Hepatocyte (in vitro differentiated cells): Measurements from ENCODE around the gene DAAM1. TPM values are rescaled to one million over a fixed set of nuclear protein-coding genes. Genes with fewer than 3 reads are reported as not detected.

Experiments used
- DNase-seq: peaks from one replicate; pipeline ENCODE4 v3.0.0-alpha.2; 2016; ENCODE audit warnings: low spot score
- H2AFZ ChIP-seq: fragments of 200-600 bp; sonication (generic); 2 replicates; pipeline ENCODE4 v1.6.0; 2016; ENCODE audit warnings: antibody characterized with exemption, mild to moderate bottlenecking
- H3K27ac ChIP-seq: fragments of 200-600 bp; sonication (generic); 2 replicates; pipeline ENCODE4 v1.5.1; 2016; ENCODE audit warnings: mild to moderate bottlenecking
- H3K27me3 ChIP-seq: fragments of 200-600 bp; sonication (generic); 2 replicates; pipeline ENCODE4 v1.6.1; 2016
- H3K36me3 ChIP-seq: fragments of 200-600 bp; sonication (generic); replicated peaks from 2 replicates; pipeline ENCODE4 v1.5.1; 2016; ENCODE audit warnings: low read depth; ENCODE audit not compliant: insufficient read depth
- H3K4me1 ChIP-seq: fragments of 200-600 bp; sonication (generic); 2 replicates; pipeline ENCODE4 v1.5.1; 2016; ENCODE audit warnings: mild to moderate bottlenecking, moderate library complexity; ENCODE audit not compliant: insufficient read depth
- H3K4me2 ChIP-seq: fragments of 200-600 bp; sonication (generic); 2 replicates; pipeline ENCODE4 v1.6.0; 2016
- H3K4me3 ChIP-seq: fragments of 200-600 bp; sonication (generic); 2 replicates; pipeline ENCODE4 v1.5.1; 2016; ENCODE audit warnings: mild to moderate bottlenecking
- H3K79me2 ChIP-seq: fragments of 200-600 bp; sonication (generic); 2 replicates; pipeline ENCODE4 v1.6.0; 2017; ENCODE audit warnings: mild to moderate bottlenecking
- H3K9me2 ChIP-seq: fragments of 200-600 bp; sonication (generic); replicated peaks from 2 replicates; pipeline ENCODE4 v1.6.0; 2017; ENCODE audit warnings: mild to moderate bottlenecking; ENCODE audit not compliant: insufficient read depth
- H3K9me3 ChIP-seq: fragments of 200-600 bp; sonication (generic); 2 replicates; pipeline ENCODE4 v1.5.1; 2016; ENCODE audit warnings: low read depth, mild to moderate bottlenecking
- H4K20me1 ChIP-seq: fragments of 200-600 bp; sonication (generic); 2 replicates; pipeline ENCODE4 v1.6.0; 2016; ENCODE audit warnings: mild to moderate bottlenecking; ENCODE audit not compliant: insufficient read depth, poor library complexity, severe bottlenecking
- CTCF ChIP-seq: fragments of 200-600 bp; sonication (generic); IDR thresholded peaks from 2 replicates; pipeline ENCODE4 v1.5.1; 2016; ENCODE audit warnings: antibody characterized with exemption, mild to moderate bottlenecking; ENCODE audit not compliant: poor library complexity
- EZH2 ChIP-seq: fragments of 200-600 bp; sonication (generic); IDR thresholded peaks from 2 replicates; pipeline ENCODE4 v1.6.1; 2016; ENCODE audit warnings: antibody characterized with exemption, mild to moderate bottlenecking, borderline replicate concordance
- EZH2phosphoT487 ChIP-seq: fragments of 200-600 bp; sonication (generic); IDR thresholded peaks from one replicate; pipeline ENCODE4 v1.6.1; 2018; ENCODE audit warnings: antibody characterized with exemption, mild to moderate bottlenecking, low read depth, moderate library complexity; ENCODE audit not compliant: unreplicated experiment, severe bottlenecking
- WGBS: methylation state at CpG from one replicate; pipeline ENCODE4 v1.1.6; 2016; ENCODE audit warnings: low lambda C conversion rate; ENCODE audit errors: missing lambda C conversion rate; 5-methylcytosine and 5-hydroxymethylcytosine counted together
- polyA plus RNA-seq: library from polyadenylated mRNA; unstranded; fragments of >200 nt; fragmentation: Nextera tagmentation; extraction: Ambion mirVana; gene quantifications from 2 replicates; pipeline ENCODE4 v1.2.1, GENCODE V29; 2016
- total RNA-seq: library from RNA; depleted of rRNA; stranded (reverse); fragments of >200 nt; gene quantifications from 2 replicates; pipeline ENCODE4 v1.2.3, GENCODE V29; 2014

Gene DAAM1
- total and polyA plus RNA-seq, 2 experiments from 2014 or later, result 21.6 to 23.7 TPM

GRCh38 chr14:59217011-59217410 lies 28.5 kb downstream of the DAAM1 start:
- DNase-seq, result no peak
- no peaks in the 10 kb centered on the region for H3K9me2 ChIP-seq
- H3K36me3 ChIP-seq, result no peaks in the 10 kb centered on the region
- H3K27ac ChIP-seq, result no peak overlapping the region
- no peaks in the 10 kb centered on the region for H3K9me3 ChIP-seq
- no peak overlapping the region for H2AFZ ChIP-seq
- TF ChIP-seq EZH2 (no peak), EZH2phosphoT487 (no peak), CTCF (no peak)
- WGBS, result 96% methylated on average over 1 of the region's 1 CpG
- no peak overlapping the region for H3K4me2 ChIP-seq
- no peak overlapping the region for H3K4me3 ChIP-seq
- no peaks in the 10 kb centered on the region for H3K27me3 ChIP-seq
- peaks cover 89% of the 10 kb centered on the region for H3K79me2 ChIP-seq
- peaks cover 47% of the 10 kb centered on the region for H3K4me1 ChIP-seq
- peaks cover 31% of the 10 kb centered on the region for H4K20me1 ChIP-seq

GRCh38 chr14:59221568-59221967 lies 33.1 kb downstream of the DAAM1 start:
- Histone ChIP-seq H3K4me3 (no peak overlapping the region), H2AFZ (no peak overlapping the region), H3K4me2 (no peak overlapping the region), H4K20me1 (peaks cover 21% of the 10 kb centered on the region), H3K36me3 (no peaks in the 10 kb centered on the region), H3K79me2 (peaks cover 96% of the 10 kb centered on the region), H3K9me3 (no peaks in the 10 kb centered on the region), H3K4me1 (peaks cover 4% of the 10 kb centered on the region), H3K27ac (no peak overlapping the region), H3K9me2 (no peaks in the 10 kb centered on the region), H3K27me3 (no peaks in the 10 kb centered on the region)
- TF ChIP-seq EZH2, result no peak
- TF ChIP-seq EZH2phosphoT487, result no peak
- no peak for TF ChIP-seq CTCF
- no peak for DNase-seq
- WGBS, result 95% methylated on average over 2 of the region's 2 CpGs

- 81% methylated on average over 3 of the region's 3 CpGs for WGBS
- no peaks in the 10 kb centered on the region for H3K9me3 ChIP-seq
- no peak overlapping the region for H2AFZ ChIP-seq
- H3K36me3 ChIP-seq, result no peaks in the 10 kb centered on the region
- H3K4me2 ChIP-seq, result no peak overlapping the region
- H4K20me1 ChIP-seq, result peaks cover 19% of the 10 kb centered on the region
- no peaks in the 10 kb centered on the region for H3K4me1 ChIP-seq
- H3K9me2 ChIP-seq, result no peaks in the 10 kb centered on the region
- H3K79me2 ChIP-seq, result peaks cover 92% of the 10 kb centered on the region
- no peak overlapping the region for H3K4me3 ChIP-seq
- TF ChIP-seq CTCF, result no peak
- no peak for TF ChIP-seq EZH2phosphoT487
- no peak for TF ChIP-seq EZH2
- no peak overlapping the region for H3K27ac ChIP-seq
- no peak for DNase-seq
- no peaks in the 10 kb centered on the region for H3K27me3 ChIP-seq
These were observed 35.9 kb downstream of the DAAM1 start for GRCh38 chr14:59224341-59224740.

GRCh38 chr14:59225281-59225680 lies 36.8 kb downstream of the DAAM1 start:
- Histone ChIP-seq H3K4me1 (no peaks in the 10 kb centered on the region), H3K36me3 (no peaks in the 10 kb centered on the region), H3K27ac (no peak overlapping the region), H3K79me2 (peaks cover 91% of the 10 kb centered on the region), H4K20me1 (peaks cover 17% of the 10 kb centered on the region), H3K9me2 (no peaks in the 10 kb centered on the region), H3K4me3 (no peak overlapping the region), H3K4me2 (no peak overlapping the region), H3K27me3 (no peaks in the 10 kb centered on the region), H2AFZ (no peak overlapping the region), H3K9me3 (no peaks in the 10 kb centered on the region)
- TF ChIP-seq EZH2 (no peak), CTCF (no peak), EZH2phosphoT487 (no peak)
- no peak for DNase-seq
- 94% methylated on average over 2 of the region's 2 CpGs for WGBS
